HG02840 (cell line): Measurements from ENCODE around the gene PPCDC.
"Not testable (repeated sequence)": the region's sequence is repeated elsewhere in the genome, so short reads cannot be mapped to it uniquely, and the experiment has no call there.

ENCODE experiments used
- ATAC-seq: cut with Tn5 transposase; IDR thresholded peaks from one replicate; pipeline ENCODE4 v1.9.1; 2021; ENCODE audit warnings: mild to moderate bottlenecking, moderate library complexity, moderate number of reproducible peaks; ENCODE audit not compliant: unreplicated experiment, low FRiP score

Gene PPCDC

DNA sequence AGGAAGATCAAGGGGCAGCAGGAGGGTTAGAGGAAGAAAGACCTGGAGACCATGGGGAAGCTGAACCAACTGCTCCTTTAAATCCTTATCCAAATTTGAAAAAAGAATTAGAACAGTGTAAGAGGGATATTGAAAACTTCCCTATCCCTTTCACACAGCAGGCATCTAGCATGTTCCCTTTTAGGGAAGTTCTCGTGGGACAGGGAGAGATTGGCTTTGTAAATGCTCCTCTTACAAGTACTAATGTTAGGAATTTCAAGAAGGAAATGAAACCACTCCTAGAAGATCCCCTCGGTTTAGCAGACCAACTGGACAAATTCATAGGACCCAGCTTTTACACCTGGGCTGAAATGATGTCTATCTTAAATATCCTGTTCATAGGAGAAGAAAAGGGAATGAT is 41.5 kb downstream of the PPCDC start:
- ATAC-seq, result no peak

DNA sequence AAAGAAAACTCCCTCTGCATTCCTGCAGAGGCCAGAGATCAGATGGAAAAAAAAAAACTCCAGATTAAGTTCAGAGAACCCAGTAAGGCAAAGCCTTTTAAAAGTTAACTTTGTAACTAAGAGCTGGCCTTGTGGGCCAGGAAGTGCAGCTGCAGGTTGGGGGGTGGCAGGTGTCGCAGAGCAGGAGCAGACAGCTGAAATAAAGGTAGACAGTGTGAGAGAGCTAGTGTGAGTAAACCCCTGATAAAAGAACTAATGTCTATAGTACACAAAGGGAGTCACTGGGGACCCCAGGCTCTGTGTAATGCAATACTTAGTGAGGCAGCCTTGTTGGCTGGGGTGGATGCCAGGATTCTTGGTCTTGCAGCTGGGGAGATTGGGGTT is 42.1 kb downstream of the PPCDC start:
- ATAC-seq, result no peak

DNA sequence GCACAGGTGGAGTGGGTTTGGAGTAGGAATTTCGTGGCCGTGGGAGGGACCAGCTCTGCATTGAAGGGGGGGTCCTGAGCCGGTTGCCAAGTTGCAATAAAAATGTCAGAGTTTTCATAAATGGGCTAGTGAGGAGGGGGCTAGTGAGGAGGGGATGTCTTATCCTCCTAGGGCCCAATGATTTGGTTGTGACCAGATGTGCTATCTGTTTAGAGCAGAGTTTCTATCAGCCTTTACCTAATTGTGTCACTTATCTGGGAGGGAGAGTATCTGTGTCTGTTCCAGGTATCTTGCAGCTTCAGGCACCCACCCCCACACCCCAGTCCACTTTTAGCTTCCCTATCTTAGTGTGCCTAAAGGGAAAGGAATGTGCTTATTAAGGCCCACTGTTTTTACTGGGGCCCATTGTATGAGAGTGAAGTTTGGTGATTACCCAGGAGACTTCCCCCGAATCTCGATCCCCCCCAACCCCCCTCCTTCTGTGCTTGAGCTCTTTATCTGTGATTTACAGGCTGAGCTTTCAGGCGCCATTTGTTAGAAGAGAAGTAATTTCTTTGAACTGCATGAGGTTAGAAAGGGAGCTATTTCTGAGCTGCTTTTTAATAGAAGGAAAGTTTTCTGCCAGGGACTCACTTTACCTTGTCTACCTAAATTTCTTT is 42.6 kb downstream of the PPCDC start:
- ATAC-seq, result no peak

DNA sequence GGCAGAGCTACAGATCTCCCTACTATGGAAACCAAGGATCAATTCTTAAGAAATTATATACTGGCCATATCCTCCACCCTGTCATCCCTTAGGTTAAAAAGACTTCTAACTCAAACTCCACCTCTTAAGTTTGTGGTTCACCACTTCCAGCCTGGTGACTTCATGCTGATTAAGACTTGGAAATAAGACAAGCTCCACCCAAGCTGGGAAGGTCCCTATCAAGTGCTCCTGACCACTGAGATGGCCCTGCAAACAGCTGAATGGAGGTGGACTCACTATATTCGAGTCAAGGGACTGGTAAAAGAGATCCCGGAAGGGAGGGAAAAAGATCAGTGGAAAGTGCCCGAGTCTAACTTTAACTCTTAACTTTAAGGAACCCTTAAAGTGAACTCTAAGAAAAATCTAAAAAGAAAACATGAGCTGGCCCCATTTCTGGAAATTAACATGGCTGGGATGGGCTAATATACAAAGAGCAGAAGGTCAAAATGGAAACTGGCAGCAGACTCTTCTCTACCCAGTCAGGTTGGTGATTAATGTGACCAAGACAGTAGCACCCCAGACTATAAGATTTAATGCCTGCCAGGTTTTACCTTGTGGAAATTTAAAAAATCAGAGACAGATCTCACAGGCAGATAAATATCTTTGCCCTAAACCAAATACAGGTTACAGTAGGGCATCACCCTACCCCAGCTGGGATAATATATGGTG is 43.9 kb downstream of the PPCDC start:
- no peak for ATAC-seq

DNA sequence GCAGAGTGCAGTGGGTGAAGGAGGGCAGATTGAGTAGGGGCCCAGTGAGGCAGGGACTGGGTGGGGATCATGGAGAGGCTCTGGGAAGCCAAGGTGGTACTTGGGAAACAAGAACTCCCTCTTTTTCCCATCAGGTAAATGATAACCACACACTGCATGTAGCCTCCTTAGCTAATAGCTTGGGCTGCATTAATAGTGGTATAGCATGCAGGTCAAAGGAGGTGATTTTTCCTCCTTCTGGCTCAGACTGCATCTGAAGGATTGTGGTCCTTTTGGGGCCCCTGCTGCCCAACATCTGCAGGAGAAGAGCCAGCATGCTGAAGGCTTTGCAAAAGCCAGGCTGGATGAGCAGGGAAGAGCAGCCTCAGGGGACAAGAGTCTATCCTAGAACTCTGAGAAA is 45.4 kb downstream of the PPCDC start:
- no peak for ATAC-seq

DNA sequence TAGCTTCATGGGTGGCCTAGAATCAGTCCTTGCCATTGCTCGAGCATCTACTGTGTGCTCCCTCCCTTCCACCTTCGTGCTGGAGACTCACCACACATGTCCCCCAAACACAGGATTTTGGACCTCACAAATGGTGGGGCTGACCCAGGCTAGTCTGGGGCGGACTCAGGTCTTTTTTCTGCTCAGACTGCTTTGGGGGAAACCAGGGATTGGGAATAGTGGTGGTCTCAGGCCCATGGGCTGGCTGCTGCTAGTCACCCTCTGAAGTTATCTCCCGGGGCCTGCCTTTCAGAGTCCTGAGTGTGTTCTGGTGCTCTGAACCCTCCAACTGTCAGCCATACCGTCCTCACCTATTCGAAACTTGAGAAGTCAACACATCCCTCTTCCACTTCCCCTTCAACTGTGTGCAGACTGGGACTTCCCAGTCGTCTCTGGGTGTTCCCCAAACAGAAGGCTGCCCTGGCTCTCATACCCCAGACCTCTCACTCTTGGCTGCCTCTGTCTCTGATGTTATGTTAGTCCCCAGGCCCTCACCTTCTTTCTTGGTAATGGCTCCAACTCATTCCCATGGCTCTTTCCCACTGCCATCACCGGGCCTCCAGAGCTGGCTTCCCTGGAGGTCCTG is 46.0 kb downstream of the PPCDC start:
- peak; percentile 63 for ATAC-seq

DNA sequence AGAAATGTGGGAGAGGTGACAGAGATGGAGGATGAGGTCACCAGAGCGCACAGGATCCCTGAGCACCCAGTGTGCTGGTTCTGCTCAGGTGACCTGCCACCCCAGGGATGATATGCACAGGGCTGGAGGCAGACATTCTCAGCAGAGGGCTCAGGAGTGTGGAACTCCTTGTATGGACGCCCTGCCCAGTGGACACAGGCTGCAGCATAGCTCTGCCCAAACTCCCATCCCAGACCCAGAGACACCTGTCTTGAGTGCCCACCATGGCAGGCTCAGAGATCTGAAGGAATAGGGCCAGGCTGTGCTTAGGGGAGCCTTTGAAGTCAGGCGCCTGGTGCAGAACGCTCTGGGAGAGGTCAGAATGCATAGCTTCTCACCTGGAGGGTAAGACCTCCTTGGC is 47.3 kb downstream of the PPCDC start:
- ATAC-seq, result no peak

DNA sequence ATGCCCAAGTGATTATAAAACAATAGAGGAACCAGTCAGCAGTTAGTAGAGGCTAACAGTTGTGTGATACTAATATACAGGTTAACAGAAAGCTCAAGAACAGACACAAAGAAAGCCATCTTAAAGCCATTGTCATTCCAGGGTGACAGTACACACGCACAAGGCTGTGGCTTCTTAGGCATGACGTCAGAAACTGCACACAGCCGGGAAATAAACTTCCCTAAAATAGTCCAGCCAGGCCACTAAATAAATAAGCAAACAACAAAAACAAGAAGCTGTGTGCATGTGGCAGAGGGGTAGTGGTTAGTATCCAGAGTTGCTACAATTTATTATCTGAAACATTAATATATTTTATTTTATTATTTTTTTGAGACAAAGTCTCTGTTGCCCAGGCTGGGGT is 49.8 kb downstream of the PPCDC start:
- ATAC-seq, result no peak

DNA sequence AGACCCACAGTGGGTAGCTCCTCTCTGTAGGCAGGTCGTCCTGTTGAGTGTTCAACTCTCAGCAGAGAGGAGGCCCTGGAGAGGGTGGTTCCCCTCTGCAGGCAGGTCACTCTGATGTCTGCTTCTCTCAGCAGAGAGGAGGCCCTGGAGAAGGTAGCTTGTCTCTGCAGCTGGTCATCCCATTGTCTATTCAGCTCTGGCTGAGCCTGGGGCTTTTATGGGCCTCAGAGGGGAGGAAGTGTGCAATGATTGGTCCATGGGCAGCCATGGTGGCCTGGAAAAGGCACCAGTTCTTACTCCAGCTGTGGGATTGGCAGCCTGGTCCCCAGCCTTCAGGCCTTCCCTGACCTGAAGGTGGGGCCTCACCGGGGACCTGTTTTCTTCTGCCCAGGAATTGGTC is 52.9 kb downstream of the PPCDC start:
- no peak for ATAC-seq

DNA sequence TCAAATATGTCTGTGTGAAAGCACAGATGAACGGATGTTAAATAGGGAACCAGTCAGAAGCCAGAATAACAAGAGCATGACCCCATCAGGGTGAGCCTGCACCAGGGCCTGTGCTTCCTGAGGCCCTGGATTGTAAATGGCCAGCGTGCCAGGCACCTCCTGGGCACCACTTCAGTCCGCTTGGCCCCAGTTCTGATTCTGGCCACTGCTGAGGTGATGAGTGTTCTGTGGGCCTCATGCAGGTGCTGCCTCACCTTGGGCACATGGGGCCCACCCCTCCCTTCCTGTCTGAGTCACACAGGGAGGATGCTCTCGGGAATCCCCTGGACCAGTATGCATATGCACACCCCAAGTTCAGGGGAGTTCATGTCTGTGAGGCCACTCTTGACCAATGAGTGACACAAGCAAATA is 54.2 kb downstream of the PPCDC start:
- not testable (repeated sequence) for ATAC-seq

DNA sequence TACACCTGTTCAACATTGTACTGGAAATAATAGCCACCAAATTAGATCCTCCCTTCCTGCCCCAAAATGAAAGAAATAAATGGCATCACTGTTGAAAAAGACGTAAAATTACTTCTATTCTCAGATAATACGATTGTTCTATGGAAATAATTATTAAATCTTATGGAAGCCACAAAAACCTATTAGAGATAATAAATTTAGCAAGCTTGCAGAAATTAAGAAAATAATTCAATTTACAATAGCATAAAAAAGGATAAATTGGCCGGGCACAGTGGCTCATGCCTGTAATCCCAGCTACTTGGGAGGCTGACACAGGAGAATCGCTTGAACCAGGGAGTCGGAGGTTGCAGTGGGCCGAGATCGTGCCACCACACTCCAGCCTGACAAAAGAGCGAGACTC is 57.8 kb downstream of the PPCDC start:
- ATAC-seq, result no peak

DNA sequence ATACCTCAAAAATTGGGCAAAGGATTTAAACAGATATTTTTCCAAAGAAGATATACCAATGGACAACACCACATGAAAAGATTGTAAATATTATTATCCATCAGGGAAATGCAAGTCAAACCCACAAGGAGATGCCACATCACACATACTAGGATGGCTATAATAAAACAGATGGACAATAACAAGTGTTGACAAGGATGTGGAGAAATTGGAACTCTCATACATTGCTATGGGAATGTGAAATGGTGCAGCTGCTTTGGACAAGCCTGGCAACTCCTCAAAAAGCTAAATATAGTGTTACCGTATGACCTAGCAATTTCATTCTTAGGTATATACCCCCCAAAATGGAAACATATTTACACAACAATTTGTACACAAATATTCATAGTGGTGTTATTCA is 59.3 kb downstream of the PPCDC start:
- ATAC-seq, result no peak

DNA sequence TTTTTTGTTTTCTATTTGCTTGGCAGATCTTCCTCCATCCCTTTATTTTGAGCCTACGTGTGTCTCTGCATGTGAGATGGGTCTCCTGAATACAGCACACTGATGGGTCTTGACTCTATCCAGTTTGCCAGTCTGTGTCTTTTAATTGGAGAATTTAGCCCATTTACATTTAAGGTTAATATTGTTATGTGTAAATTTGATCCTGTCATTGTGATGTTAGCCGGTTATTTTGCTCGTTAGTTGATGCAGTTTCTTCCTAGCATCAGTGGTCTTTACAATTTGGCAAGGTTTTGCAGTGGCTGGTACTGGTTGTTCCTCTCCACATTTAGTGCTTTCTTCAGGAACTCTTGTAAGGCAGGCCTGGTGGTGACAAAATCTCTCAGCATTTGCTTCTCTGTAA is 62.3 kb downstream of the PPCDC start:
- ATAC-seq, result not testable (repeated sequence)

DNA sequence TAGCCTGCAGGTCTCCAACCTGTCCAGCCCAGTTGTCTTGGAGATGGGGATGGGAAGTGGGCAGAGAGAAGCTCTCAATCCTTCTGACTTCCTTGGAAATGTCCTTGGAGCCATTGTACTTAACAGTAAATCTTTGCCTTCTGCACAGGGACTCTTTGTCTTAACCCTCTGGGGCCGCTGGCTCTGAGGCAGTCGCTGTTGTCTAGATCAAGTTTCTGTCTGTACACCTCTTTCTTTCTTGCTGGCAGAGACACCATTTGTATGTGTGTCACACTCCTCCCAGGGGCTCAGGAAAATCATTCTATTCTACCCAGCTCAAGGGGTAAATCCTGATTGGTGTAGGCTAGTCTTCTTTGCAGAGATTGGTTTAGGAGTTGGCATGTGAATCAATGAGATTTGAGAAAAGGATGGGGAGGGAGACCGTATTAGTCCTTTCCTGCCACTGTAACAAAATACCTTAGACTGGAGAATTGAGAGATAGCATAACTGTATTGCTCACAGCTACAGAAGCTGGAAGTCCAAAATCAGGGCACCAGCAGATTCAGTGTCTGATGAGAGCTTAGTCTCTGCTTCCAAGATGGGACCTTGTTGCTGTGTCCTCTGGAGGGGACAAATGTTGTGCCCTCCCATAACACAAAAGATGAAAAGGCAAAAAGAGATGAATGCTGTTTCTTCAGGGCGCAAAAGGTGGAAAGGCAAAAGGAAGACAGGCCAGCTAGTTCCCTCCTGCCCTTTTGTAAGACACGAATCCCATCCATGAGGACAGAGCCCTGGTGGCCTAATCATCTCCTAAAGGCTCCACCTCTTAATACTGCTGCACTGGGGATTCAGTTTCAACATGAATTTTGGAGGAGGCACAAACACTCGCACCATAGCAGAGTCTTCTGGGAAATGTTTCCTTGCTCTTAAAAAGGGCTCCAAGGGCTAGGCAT is 66.3 kb downstream of the PPCDC start:
- no peak for ATAC-seq

DNA sequence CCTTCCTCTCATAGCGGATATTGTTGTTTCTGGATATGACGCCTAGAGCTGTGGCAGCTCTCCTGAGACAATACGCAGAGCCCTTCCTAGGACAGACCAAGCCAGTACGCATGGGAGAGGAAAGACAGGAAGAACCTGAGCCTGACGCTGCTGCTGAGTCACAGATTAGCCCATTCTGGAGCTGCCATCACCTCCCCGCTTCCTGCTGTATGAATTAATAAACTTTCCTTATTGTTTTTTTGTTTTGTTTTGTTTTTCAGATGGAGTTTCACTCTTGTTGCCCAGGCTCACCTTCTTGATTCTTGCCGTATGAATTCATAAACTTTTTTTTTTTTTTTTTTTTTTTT is 67.0 kb downstream of the PPCDC start:
- ATAC-seq, result no peak

DNA sequence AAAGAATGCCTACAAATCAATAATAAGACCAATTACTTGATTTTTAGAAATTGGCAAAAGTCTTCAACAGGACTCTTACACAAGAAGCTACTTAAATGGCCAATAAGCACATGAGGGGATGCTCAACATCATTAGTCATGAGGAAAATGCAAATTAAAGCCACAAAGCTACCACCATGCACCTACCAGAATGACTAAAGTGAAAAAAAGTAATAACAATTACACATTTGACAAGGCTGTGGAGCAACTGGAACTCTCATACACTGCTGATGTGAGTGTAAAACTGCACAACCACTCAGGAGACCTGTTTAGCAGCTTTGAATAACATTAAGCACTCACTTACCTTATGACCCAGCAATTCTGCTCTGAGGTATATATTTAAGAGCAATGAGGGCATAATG is 68.4 kb downstream of the PPCDC start:
- no peak for ATAC-seq

DNA sequence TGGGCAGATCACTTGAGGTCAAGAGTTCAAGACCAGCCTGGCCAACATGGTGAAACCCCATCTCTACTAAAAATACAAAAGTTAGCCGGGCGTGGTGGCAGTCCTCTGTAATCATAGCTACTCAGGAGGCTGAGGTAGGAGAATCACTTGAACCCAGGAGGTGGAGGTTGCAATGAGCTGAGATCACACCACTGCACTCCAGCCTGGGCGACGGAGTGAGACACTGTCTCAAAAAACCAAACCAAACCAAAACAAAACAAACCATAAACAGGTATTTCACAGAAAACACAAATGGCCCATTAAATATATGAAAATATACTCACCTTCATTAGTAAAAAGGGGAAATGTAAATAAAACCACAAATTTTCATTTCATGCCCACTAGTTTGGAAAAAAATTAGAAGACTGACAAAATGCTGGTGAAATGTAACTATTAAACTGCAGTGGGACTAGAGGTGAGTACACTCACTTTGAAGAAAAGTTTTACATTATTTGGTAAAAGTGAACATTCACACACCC is 71.6 kb downstream of the PPCDC start:
- ATAC-seq, result not testable (repeated sequence)

DNA sequence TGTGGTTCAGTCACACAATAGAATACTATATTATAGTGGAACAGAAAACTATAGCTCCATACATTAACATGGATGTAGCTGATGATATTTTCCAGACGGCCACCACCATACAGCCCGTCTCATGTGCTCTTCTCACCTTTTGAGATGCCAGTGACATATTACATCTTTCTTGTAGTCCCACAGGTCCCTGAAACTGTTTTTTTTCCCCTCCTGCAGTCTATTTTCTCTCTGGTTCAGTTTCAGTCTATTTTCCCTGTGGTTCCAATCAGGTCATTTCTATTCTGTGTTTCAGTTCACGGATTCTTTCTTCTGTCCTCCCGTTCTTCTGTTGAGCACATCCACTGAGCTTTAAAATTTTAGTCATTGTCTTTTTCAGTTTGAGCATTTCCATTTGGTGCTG is 72.2 kb downstream of the PPCDC start:
- ATAC-seq, result no peak

DNA sequence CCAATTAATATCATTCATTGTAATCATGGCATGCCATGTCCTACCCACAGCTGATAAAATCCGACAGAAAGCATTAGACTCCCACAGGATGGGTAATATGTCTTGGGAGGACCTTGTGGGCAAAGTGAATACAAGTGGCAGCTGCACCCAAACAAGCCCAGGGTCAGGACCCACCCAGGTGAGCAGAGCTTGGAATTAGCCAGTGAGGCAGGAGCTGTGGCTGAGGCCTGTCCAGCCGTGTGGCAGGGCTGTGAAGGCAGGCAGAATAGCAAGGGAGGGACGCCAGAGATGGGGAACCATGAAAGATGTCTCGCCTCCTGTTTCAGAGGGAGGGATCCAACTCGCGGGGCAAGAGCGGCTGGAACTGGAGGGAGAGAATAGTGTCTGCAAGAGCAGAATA is 74.5 kb downstream of the PPCDC start:
- no peak for ATAC-seq

DNA sequence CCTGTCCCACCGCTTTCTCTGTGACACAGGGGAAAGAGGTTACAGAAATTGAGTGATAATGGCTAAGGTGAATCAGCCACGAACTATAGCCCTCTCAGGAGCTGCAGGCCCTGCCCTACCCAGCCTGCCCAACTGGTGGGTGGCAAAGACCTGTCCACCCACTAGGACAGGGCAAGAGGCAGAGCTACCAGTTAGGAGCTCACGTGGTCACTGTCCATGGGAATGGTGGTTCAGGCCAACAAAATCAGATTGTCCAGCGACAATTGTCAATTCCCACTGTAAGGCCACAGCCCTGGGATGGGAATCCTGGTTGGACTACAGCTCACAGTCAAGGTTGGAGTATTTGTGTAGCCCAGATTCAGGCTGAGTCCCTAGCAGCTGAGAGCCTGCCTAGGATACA is 75.0 kb downstream of the PPCDC start:
- no peak for ATAC-seq
